Measurements from ENCODE around the gene RORB.
"Not testable (repeated sequence)": the region's sequence is repeated elsewhere in the genome, so short reads cannot be mapped to it uniquely, and the experiment has no call there.

Gene RORB

GRCh38 chr9:74528207-74528606 lies 31.1 kb downstream of the RORB start:
- TF ChIP-seq, protein P1, sequence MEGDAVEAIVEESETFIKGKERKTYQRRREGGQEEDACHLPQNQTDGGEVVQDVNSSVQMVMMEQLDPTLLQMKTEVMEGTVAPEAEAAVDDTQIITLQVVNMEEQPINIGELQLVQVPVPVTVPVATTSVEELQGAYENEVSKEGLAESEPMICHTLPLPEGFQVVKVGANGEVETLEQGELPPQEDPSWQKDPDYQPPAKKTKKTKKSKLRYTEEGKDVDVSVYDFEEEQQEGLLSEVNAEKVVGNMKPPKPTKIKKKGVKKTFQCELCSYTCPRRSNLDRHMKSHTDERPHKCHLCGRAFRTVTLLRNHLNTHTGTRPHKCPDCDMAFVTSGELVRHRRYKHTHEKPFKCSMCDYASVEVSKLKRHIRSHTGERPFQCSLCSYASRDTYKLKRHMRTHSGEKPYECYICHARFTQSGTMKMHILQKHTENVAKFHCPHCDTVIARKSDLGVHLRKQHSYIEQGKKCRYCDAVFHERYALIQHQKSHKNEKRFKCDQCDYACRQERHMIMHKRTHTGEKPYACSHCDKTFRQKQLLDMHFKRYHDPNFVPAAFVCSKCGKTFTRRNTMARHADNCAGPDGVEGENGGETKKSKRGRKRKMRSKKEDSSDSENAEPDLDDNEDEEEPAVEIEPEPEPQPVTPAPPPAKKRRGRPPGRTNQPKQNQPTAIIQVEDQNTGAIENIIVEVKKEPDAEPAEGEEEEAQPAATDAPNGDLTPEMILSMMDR (IDR thresholded peaks at IDR 0.05; ENCODE audit: low read depth, low read length, missing control alignments) = no peak
- Histone ChIP-seq H3K27me3 (replicated peaks) (no peaks in the 10 kb centered on the region), H3K4me3 (ENCODE audit: low read depth, low read length) (no peak overlapping the region), H3K36me3 (replicated peaks) (no peaks in the 10 kb centered on the region), H3K27ac (no peak overlapping the region)
- no peak for DNase-seq
- in situ Hi-C loops (cut with HindIII; ENCODE audit: low pct_ligation_motif_present, low sequenced_read_pairs) = no loop called here

- in situ Hi-C loops (cut with HindIII; ENCODE audit: low pct_ligation_motif_present, low sequenced_read_pairs); DNase-seq; H3K27me3 ChIP-seq (replicated peaks); H3K27ac ChIP-seq; H3K4me3 ChIP-seq (ENCODE audit: low read depth, low read length); H3K36me3 ChIP-seq (replicated peaks): not testable (repeated sequence)
Observed at GRCh38 chr9:74530458-74530857, 33.3 kb downstream of the RORB start.

- in situ Hi-C loops (cut with HindIII; ENCODE audit: low pct_ligation_motif_present, low sequenced_read_pairs) = no loop called here
- Histone ChIP-seq H3K27me3 (replicated peaks) (no peaks in the 10 kb centered on the region), H3K36me3 (replicated peaks) (no peaks in the 10 kb centered on the region), H3K4me3 (ENCODE audit: low read depth, low read length) (no peak overlapping the region), H3K27ac (no peak overlapping the region)
- TF ChIP-seq, protein P1 (IDR thresholded peaks at IDR 0.05; ENCODE audit: low read depth, low read length, missing control alignments) = no peak
- DNase-seq = no peak
Observed at GRCh38 chr9:74533253-74533652, 36.1 kb downstream of the RORB start.

GRCh38 chr9:74534841-74535240 lies 37.7 kb downstream of the RORB start:
- in situ Hi-C loops (cut with HindIII; ENCODE audit: low pct_ligation_motif_present, low sequenced_read_pairs) = no loop called here
- no peaks in the 10 kb centered on the region for H3K36me3 ChIP-seq (replicated peaks)
- no peak for DNase-seq

GRCh38 chr9:74543145-74543544 lies 46.0 kb downstream of the RORB start:
- no peak overlapping the region for H3K4me3 ChIP-seq (ENCODE audit: low read depth, low read length)
- in situ Hi-C loops (cut with HindIII; ENCODE audit: low pct_ligation_motif_present, low sequenced_read_pairs) = no loop called here
- no peak overlapping the region for H3K27ac ChIP-seq
- no peak for DNase-seq
- no peaks in the 10 kb centered on the region for H3K27me3 ChIP-seq (replicated peaks)
- H3K36me3 ChIP-seq (replicated peaks) = no peaks in the 10 kb centered on the region
- TF ChIP-seq, protein P1 (IDR thresholded peaks at IDR 0.05; ENCODE audit: low read depth, low read length, missing control alignments) = no peak

More at GRCh38 chr9:74534841-74535240, 37.7 kb downstream of the RORB start:
- H3K4me3 ChIP-seq (ENCODE audit: low read depth, low read length) = no peak overlapping the region
- no peak overlapping the region for H3K27ac ChIP-seq
- TF ChIP-seq, protein P1 (IDR thresholded peaks at IDR 0.05; ENCODE audit: low read depth, low read length, missing control alignments) = no peak
- no peaks in the 10 kb centered on the region for H3K27me3 ChIP-seq (replicated peaks)

GRCh38 chr9:74551266-74551665 lies 54.1 kb downstream of the RORB start:
- TF ChIP-seq, protein P1 (IDR thresholded peaks at IDR 0.05; ENCODE audit: low read depth, low read length, missing control alignments) = no peak
- in situ Hi-C loops (cut with HindIII; ENCODE audit: low pct_ligation_motif_present, low sequenced_read_pairs) = no loop called here
- Histone ChIP-seq H3K36me3 (replicated peaks) (no peaks in the 10 kb centered on the region), H3K27me3 (replicated peaks) (no peaks in the 10 kb centered on the region), H3K27ac (no peak overlapping the region), H3K4me3 (ENCODE audit: low read depth, low read length) (no peak overlapping the region)
- DNase-seq = no peak

Data from brain microvascular endothelial cell (primary cell).